GM19043 (cell line): Measurements from ENCODE around the gene NEMP2.

ENCODE experiments used
- ATAC-seq: cut with Tn5 transposase; IDR thresholded peaks from one replicate; pipeline ENCODE4 v1.9.1; 2021; ENCODE audit warnings: low read depth; ENCODE audit not compliant: unreplicated experiment

Gene NEMP2

DNA sequence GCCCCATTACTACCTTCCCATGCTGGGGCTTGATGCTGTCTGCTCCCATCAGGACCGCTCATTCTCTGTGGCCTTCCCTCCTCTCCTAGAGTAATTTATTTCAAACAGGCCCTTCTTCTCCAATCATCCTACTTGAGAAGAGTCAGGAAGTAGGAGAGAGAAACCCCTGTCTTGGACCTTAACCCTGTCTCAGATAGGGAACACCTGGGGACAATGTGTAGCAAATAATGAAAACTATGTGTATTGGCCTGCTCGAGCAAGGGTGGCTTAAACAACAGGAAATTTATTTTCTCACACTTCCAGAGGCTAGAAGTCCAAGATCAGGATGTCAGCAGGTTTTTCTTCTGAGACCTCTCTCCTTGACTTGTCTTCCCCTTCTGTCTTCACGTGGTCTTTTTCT, 26.6 kb upstream of the NEMP2 start:
- ATAC-seq, result no peak

DNA sequence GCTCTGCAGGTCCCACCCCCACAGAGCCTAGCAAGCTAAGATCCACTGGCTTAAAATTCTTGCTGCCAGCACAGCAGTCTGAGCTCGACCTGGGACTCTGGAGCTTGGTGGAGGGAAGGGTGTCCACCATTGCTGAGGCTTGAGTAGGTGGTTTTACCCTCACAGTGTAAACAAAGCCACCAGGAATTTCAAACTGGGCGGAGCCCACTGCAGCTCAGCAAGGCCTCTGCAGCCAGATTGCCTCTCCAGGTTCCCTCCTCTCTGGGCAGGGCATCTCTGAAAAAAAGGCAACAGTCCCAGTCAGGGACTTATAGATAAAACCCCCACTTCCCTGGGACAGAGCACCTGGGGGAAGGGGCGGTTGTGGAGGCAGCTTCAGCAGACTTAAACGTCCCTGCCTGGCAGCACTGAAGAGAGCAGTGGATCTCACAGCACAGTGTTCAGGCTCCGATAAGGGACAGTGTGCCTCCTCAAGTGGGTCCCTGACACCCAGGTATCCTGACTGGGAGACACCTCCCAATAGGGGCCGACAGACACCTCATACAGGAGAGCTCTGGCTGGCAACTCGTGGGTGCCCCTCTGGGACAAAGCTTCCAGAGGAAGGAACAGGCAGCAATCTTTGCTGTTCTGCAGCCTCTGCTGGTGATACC, 20.0 kb upstream of the NEMP2 start:
- ATAC-seq, result no peak

DNA sequence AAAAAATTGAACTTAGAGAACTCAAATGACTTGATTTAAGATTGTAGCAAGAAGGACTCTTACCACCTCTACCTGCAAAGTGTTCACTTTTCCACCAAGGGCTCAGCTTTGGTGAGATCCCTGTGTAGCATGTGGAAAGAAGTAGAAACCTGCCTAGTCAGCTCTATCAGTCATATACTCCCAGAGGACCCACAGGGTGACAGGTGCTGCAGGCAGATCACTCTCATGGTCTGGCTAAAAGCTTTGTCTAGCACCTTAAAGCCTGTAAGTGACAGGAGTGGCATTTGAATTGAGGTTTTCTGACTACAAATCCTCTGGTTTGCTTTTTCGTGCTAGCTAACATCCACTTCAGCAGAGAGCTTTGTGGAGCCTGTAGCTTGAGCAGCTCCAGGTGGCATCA, 18.7 kb upstream of the NEMP2 start:
- no peak for ATAC-seq

DNA sequence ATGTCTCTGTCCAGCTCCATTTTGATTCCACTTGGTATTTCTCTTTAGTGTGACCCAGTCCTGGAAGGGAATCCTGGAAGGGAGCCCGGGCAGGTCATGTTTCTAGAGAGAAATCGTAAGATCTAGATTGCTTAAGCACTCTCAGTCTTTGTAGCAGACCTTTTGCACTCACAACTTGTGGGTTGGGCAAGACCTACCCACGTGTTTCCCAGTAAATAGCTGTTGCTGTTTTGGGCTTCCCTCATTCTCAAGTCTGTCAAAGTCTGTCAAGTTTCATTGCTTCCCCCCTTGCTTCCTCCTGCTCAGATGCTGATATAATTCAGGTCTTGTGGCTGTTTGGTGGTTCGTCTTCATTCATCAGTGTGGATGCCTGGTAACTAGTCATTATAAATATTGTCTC, 17.4 kb upstream of the NEMP2 start:
- ATAC-seq, result no peak

DNA sequence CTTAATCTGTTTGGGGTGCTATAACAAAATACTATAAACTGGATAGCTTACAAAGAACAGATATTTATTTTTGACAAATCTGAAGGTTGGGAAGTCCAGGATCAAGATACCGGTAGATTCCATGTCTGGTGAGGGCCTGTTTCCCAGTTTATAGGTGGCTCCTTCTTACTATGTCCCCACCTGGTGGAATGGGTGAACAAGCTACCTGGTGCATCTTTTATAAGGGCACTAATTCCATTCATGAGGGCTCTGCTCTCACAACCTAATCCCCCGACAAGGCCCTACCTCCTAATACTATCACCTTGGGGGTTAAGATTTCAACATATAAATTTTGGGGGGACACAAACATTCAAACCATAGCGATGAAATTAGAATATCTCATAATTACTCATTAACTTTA, 15.6 kb upstream of the NEMP2 start:
- ATAC-seq, result no peak

DNA sequence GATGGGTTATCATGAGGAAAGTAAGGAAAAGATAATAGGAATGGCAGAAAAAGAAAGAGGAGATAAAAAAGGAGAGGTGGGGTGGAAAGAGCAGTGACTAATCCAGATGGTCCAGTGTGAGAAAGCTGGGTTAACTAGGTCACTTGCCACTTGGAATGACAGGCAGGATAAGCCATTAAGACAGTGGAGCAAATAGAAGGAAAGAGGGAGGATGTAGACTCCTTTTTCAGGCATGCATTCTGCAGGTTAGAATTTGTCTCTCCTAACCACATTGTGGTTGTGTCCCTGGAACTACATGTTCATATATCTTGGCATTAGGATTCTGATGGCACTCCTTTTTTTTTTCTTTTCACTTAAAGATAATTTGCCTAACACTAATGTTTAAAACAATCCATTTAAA, 13.4 kb upstream of the NEMP2 start:
- no peak for ATAC-seq

DNA sequence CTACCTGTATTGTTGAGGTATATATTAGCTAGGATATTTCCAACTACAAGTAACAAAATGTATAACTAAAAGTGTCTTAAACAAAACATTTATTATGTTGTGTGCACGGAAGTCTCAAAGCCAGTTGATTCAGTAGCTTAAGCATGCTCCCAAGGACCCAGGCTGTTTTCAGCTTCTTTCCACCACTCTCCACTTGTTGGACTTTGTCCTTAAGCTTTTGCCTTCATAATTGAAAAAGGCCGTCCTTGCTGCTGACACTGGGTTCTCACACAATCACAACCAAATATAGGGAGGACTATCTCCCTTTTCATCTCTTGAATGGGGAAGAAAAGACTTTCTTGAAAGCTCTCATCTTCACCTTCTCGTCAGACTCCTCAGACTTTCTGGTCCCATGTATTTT, 12.2 kb upstream of the NEMP2 start:
- no peak for ATAC-seq

DNA sequence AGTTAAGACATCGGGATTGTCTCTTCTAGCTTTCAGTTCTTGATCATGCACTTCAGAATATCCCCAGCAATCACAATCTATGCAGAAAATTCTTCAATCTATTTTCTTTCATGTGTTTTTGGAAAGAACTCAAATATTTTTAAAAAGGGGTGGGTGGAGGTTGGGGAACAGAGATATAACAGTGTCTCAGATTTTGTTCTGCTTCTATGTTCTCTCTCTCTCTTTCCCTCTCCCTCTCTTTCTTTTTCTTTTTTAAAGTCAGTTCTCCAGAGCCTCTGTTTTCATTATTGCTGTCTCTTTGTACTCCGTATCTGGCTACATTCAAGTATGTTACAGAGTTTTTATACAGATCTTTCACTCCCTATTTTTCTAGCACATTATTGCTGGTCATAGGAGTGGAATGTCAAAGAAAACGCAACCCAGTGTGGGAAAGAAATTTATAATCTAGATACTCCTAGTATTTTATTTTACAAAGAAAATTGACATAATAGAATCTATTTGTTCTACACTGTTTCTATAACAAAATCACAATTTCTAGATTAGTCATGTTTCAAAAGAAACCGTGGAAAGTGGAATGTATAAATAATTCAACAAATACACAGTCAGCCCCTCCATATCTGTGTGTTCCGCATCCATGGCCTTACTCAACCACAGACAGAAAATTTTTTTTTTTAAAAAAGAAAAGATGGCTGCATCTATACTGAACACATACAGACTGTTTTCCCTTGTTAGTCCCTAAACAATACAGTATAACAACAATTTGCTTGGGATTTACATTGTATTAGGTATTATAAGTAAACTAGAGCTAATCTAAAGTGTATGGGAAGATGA, 11.2 kb upstream of the NEMP2 start:
- no peak for ATAC-seq

DNA sequence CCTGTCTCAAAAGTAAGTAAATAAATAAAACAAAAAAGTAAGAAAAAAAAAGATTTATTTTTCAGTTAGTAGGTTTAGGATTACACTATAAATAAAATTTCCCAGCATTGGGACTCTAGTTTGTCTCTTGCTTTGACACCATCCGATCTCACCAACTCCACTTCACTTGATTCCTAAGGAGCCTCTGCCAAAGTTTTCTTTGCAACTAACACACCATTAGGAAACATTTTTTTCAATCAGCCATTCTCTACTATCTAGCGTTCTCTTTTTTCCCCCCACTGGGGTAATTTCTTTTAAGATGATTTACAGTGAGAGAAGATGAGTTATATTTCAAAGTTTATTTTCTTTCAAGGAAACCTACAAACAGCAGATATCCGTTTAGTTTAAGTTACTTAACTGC, 10.6 kb upstream of the NEMP2 start:
- ATAC-seq, result no peak

DNA sequence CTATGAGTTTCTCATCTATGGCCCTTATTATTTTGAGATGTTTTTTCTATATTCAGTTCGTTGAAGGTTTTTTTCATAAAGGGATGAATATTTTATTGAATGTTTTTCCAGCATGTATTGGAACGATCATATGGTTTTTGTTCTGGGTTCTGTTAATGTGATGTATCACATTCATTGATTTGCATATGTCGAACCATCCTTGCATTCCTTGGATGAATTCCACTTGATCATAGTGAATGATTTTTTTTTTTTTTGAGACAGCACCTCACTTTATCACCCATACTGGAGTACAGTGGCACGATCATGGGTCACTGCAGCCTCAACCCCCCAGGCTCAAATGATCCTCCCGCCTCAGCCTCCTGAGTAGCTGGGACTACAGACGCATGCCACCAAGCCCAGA, 5.5 kb upstream of the NEMP2 start:
- no peak for ATAC-seq

DNA sequence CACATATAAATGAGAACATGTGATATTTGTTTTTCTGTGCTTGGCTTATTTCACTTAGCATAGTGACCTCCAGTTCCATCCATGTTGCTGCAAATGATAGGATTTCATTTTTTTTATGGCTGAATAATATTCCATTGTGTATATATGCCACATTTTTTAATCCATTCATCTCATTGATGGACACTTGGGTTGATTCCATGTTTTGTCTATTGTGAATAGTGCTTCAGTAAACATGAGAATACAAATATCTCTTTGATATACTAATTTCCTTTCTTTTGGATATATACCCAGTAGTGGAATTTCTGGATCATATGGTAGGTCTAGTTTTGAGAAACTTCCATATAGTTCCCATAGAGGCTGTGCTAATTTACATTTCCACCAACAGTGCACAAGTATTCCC, 3.7 kb upstream of the NEMP2 start:
- ATAC-seq, result no peak

DNA sequence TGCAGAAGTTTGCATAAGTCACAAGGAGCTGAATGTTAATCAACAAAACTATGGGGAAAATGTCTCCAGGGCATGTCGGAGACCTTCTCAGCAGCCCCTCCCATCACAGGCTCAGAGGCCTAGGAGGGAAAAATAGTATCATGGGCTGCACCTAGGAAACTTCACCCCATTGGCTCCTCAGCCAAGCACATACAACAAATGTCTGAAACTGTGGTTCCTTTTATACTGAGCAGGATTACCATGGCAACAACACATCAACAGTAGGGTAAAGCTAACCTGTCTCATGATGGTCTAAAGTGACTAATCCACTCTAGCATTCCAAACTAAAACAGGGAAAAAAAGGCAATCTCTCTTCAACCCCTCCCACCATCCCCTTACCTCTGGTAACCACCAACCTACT, 3.2 kb upstream of the NEMP2 start:
- no peak for ATAC-seq

DNA sequence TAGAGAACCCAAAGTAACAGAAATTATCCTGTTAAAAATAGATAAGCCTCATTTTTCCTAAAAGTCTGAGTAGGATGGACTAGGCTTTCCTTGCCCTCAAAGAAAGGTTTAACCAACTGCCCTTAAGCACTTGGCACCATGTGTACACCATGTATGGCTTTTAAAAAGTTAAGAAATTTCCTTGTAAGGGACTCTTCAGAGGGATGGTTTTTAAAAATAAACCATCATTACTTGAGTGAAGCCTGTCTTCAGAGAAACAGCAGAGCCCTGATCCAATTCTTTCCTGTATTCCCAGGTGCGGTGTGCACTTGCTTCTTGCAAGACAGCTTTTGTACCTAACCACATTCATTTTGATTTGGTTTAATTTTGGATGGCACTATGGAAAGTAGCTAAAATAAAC, 1.1 kb upstream of the NEMP2 start:
- ATAC-seq, result no peak

DNA sequence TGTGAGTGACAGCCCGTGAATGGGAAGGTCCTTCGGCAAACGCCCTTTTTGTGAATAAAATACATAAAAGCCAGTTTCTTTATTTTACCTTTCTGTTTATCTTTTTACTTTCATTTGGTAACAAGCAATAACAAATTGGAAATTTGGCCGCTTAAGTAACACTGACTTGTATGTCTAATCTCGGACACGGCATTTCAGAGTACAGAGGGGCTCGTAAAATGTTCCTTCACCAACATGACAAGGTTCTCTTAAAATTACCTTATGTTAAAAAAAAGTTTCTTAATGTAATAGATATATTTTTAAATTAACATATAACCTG, 558 bp upstream of the NEMP2 start:
- ATAC-seq, result no peak

DNA sequence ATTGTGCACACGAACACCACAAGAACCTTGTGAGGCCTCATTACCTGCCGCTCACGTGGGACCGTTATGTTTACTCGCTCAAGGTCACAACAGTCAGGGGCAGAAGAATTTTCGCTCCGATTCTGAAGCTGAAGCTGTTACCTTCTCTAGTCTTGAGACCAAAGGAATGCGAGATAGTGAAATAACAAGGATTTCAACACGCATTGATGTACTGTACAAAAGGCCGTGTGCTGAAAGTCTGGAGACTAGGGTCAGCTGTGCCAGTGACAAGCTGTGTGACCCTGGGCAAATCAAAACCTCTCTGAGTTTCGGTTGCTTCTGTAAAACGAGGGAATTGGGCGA, 583 bp downstream of the NEMP2 start:
- peak; percentile 2 for ATAC-seq

DNA sequence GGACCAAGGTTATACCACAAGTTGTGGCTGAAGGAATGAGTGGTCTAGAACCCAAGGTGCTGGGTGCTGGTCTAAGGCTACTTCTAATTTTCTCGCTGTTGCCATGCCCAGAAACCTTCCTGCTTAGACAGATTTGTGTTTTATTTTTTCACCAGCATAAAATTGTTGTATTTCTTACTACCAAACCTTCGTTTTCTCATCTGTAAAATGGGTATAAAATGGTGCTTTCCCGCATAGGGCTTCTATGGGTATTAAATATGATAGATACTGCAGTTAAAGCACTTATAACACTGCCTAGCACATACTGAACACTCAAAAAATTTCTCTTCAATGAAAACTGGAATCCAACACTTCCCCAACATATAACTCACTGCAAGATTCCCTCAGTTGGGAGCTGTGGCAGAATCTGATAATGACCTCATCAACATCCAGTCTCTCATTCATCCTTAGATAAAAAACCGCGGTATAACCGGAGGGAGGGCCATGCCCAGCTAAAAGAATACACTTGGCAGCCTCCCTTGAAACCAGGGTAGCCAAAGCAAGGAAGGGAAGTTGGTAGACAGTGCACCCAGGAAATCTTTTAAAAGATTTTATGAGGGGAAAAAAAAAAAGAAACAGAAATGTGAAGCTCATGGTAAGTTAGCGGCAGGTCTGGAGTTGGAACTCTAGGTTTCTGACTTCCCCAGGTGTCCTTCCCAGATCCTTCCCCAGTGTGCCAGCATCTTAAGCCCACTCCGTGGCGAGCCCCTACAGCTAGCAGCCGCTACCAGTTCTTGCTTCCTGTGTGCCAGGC, 1.2 kb downstream of the NEMP2 start:
- no peak for ATAC-seq

DNA sequence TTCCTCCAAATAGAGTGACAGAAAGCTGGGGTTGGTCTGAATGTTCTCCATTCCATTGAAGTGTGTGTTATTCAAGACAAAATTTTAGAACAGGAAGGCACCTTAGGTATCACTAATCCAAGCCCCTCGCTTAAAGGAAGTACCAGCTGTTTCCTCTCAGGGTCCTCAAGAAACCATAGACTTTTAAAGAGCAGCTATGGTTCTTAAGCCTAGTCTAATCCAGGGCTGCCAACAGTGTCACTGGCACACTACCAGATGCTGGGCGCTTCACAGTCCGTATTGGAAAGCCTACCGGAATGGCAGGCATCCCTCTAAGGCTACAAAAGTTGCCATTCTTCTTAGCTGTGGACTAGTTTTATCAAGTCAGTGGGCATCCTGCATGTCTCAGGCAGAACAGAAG, 1.9 kb downstream of the NEMP2 start:
- ATAC-seq, result no peak

DNA sequence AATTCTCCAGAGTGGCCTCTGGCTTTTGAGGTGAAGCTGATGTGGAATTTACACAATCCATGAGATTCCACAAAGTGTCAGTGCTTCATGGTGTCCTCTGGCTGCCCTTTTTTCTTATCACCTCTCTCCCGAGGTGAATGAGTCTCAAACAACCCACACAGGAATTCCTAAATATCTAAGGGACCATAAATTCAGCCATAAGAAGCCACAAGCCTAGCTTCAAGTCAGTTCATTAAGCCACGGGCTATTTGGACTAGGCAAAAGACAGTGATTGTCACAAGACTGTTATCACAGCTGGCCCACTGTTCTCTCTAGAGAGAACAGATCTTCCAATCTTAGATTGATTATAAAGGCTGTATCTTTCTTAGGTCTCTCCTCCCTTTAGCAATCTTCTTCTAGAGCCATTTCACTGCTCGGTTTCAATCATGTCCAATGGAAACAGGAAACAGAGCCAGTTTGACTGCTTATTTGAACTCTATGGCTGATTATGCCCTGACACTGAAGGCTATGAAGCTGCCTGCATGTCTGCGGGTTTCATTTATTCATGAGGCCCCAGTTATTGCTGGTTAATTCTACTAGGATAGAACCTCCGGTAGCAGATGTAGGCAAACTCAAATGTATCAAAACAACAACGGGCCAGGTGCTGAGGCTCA, 4.1 kb downstream of the NEMP2 start:
- ATAC-seq, result no peak

DNA sequence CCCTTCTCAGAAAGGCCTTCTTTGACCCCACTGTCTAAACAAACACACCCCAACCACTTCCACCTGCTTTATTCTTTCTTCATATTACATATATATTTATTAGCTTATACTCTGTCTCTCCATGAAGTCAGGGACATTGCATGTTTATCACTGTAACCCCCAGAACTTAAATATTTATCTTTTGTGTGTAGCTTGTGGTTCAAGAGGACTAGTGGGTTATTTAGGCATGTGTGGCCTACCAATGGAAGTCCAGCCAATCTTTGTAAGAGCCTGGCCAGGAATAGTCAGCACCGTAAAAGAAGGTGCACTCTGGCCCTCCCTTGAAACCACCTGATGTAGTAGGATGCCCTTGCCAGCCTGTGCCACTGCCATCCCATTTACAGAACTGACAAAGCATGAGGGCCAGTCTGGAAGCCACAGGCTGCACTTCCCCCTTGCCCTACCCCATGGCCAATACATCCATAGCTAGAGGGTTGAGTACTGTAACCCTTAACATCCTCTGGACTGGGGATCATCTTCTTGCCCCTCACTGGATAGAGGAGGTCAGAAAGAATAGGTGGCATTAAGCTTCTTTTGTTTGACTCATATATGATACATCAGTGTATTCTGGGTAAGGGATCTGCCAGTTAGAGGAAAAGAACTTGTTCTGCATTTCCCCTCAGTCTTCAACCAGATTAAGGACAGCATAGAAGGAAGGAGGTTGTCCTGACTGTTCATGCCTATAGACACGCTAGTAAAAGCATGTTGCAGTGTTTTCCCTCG, 4.9 kb downstream of the NEMP2 start:
- ATAC-seq, result no peak

DNA sequence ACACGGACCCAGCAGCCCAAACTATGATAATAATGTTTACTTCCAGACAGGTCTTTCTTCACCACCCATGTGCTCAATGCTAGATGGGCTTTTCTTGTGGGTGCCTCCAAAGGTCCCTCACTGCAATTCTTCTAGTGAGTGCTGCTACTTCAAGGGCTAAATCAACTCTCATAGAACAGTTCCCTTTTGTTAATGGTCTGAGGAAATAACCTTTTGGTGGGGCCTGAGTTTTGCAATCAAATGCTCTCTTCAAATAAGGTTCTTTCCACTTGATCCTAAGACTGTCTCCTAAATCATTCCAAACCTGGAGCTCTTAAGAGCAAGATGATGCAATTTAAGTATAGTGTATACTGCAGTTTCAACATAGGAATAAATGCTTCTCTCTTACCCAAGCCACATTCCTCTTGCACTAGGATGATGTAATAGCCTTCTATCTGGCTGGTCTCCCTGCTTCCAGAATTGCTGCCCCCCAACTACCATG, 6.0 kb downstream of the NEMP2 start:
- no peak for ATAC-seq

DNA sequence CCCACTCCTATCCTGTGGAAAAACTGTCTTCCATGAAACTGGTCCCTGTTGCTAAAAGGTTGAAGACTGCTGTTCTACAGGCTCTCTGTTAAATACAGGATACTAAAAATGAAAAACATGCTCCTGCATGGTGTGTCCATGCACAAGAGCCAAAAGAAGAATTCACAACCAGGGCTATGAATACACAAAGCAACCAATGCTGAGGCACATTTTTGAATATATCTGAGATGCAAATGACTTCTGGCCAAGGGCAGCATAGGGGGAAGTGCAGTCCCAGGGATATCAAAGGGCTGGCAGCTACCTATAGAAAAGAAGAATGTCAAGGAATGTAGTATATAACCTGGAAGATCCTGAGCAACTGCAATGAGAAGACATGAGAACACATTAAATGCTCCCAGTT, 6.6 kb downstream of the NEMP2 start:
- ATAC-seq, result no peak
